Fibroblast of lung (primary cell): Measurements from ENCODE around the gene EMID1.

Experiments
- CTCF ChIP-seq, 2 donors: IDR thresholded peaks in 1 of 2; conservative IDR thresholded peaks in 1 of 2; 1 replicate in 1 of 2; 2 replicates in 1 of 2; pipeline ENCODE4 v1.5.1; 2011 to 2012; ENCODE audit warnings: low read length in 2 of 2, control low read depth in 1 of 2, inconsistent platforms in 1 of 2, low read depth in 1 of 2, mild to moderate bottlenecking in 1 of 2
- EZH2 ChIP-seq: IDR thresholded peaks from 2 replicates; pipeline ENCODE4 v1.5.1; 2012; ENCODE audit warnings: low read length, control low read depth, mild to moderate bottlenecking; ENCODE audit errors: missing control alignments

- TF ChIP-seq CTCF (conservative IDR thresholded peaks at IDR 0.05 in 1 of 2, IDR thresholded peaks at IDR 0.05 in 1 of 2; ENCODE audit: low read depth in 1 of 2, low read length in 2 of 2) (no peak), EZH2 (no peak)
These were observed 52.9 kb downstream of the EMID1 start for GRCh38 chr22:29258407-29259252.
